H1 (cell line): ENCODE measurements around the gene CFAP54. TPM values are rescaled to one million over a fixed set of nuclear protein-coding genes. Genes with fewer than 3 reads are reported as not detected.

Experiments used
- CTCF ChIA-PET: fragments of 300-600 bp; sonication (Branson Sonifier 250); formaldehyde crosslinking; loops from one replicate; lab custom pipeline; 2021; ENCODE audit not compliant: partially characterized antibody; lab: Charles Lee
- POLR2A ChIA-PET: fragments of 300-600 bp; sonication (Branson Sonifier 250); formaldehyde crosslinking; loops from one replicate; lab custom pipeline; 2021; ENCODE audit warnings: inconsistent platforms; ENCODE audit not compliant: partially characterized antibody; lab: Charles Lee
- DNase-seq, 2 experiments: peaks; one replicate each; pipeline versions ENCODE4 v3.0.0 to v3.0.0-alpha.2; 2010 to 2022; ENCODE audit warnings: low spot score in 2 of 2, low read depth in 1 of 2, mixed read lengths in 1 of 2
- FAIRE-seq: peaks from 2 replicates; lab custom pipeline; 2011; peaks lifted over from hg19 to GRCh38; lab: Jason Lieb, UNC
- H2AFZ ChIP-seq: 2 replicates; pipeline ENCODE4 v1.8.1; 2012; ENCODE audit warnings: low read length, inconsistent platforms
- H2AK5ac ChIP-seq: 2 replicates; pipeline ENCODE4 v1.6.1; 2013; ENCODE audit warnings: low read depth, low read length
- H2BK120ac ChIP-seq: replicated peaks from 2 replicates; pipeline ENCODE3; 2013; ENCODE audit warnings: low read depth, low read length, inconsistent platforms
- H2BK12ac ChIP-seq: 2 replicates; pipeline ENCODE4 v1.6.1; 2013; ENCODE audit warnings: low read depth, low read length
- H2BK15ac ChIP-seq: 2 replicates; pipeline ENCODE4 v1.6.1; 2013; ENCODE audit warnings: low read length
- H2BK20ac ChIP-seq: 2 replicates; pipeline ENCODE4 v1.6.1; 2013; ENCODE audit warnings: low read length
- H2BK5ac ChIP-seq: 2 replicates; pipeline ENCODE4 v1.6.1; 2013; ENCODE audit warnings: low read depth, low read length
- H3K14ac ChIP-seq: 2 replicates; pipeline ENCODE4 v1.6.1; 2013; ENCODE audit warnings: inconsistent platforms; ENCODE audit not compliant: insufficient read length
- H3K18ac ChIP-seq: 2 replicates; pipeline ENCODE4 v1.6.1; 2013; ENCODE audit warnings: low read length; ENCODE audit errors: extremely low read depth
- H3K23ac ChIP-seq: 2 replicates; pipeline ENCODE4 v1.6.1; 2013; ENCODE audit warnings: inconsistent platforms; ENCODE audit not compliant: insufficient read length
- H3K23me2 ChIP-seq: 2 replicates; pipeline ENCODE4 v1.6.1; 2013; ENCODE audit warnings: low read depth, low read length
- H3K27ac ChIP-seq: 2 replicates; pipeline ENCODE4 v1.6.1; 2011; ENCODE audit warnings: low read depth, low read length, inconsistent platforms
- H3K27me3 ChIP-seq, 4 experiments: replicated peaks in 1 of 4; 1 replicate in 1 of 4; 2 replicates in 3 of 4; pipeline versions ENCODE4 v1.6.1 to v1.8.1; 2011 to 2013; ENCODE audit warnings: low read length in 3 of 4, mild to moderate bottlenecking in 3 of 4, inconsistent platforms in 2 of 4, mixed read lengths in 2 of 4, moderate library complexity in 1 of 4; ENCODE audit not compliant: control insufficient read depth in 3 of 4, insufficient read depth in 3 of 4; ENCODE audit errors: extremely low read depth in 1 of 4
- H3K36me3 ChIP-seq, 4 experiments: 2 replicates each; pipeline versions ENCODE4 v1.6.1 to v1.8.1; 2011 to 2013; ENCODE audit warnings: mild to moderate bottlenecking in 4 of 4, low read length in 3 of 4, moderate library complexity in 2 of 4, control low read depth in 1 of 4, inconsistent platforms in 1 of 4; ENCODE audit not compliant: insufficient read depth in 4 of 4, control insufficient read depth in 2 of 4
- H3K4ac ChIP-seq: replicated peaks from 2 replicates; pipeline ENCODE3; 2013; ENCODE audit warnings: low read length, low read depth, mixed read lengths, inconsistent platforms; ENCODE audit not compliant: insufficient read length
- H3K4me1 ChIP-seq, 4 experiments: replicated peaks in 1 of 4; 1 replicate in 1 of 4; 2 replicates in 3 of 4; pipeline versions ENCODE4 v1.6.1 to v1.8.1; 2011 to 2013; ENCODE audit warnings: low read length in 3 of 4, inconsistent platforms in 2 of 4, mixed read lengths in 1 of 4; ENCODE audit not compliant: insufficient read depth in 4 of 4, control insufficient read depth in 3 of 4
- H3K4me2 ChIP-seq, 2 experiments: 2 replicates each; pipeline versions ENCODE4 v1.6.1 to v1.8.1; 2011 to 2013; ENCODE audit warnings: low read depth in 2 of 2, low read length in 2 of 2, control low read depth in 1 of 2, inconsistent platforms in 1 of 2, mild to moderate bottlenecking in 1 of 2; ENCODE audit not compliant: insufficient read depth in 1 of 2
- H3K4me3 ChIP-seq, 4 experiments: fragments of 200-600, 300-600 bp in 1 of 4; sonication (generic), shearing (Covaris generic), sonication (Bioruptor Twin) in 1 of 4; 2 replicates each; pipeline versions ENCODE4 v1.5.1 to v1.8.1; 2011 to 2016; ENCODE audit warnings: low read length in 4 of 4, low read depth in 3 of 4, control low read depth in 2 of 4, inconsistent platforms in 2 of 4, mild to moderate bottlenecking in 2 of 4, mixed read lengths in 1 of 4, moderate library complexity in 1 of 4; ENCODE audit not compliant: insufficient read depth in 2 of 4; ENCODE audit errors: extremely low read depth in 1 of 4
- H3K56ac ChIP-seq: replicated peaks from 2 replicates; pipeline ENCODE3; 2013; ENCODE audit warnings: low read depth, mild to moderate bottlenecking, mixed read lengths, low read length, inconsistent platforms; ENCODE audit not compliant: insufficient read length
- H3K79me1 ChIP-seq: 2 replicates; pipeline ENCODE4 v1.6.1; 2013; ENCODE audit warnings: low read depth, low read length, control low read depth
- H3K79me2 ChIP-seq, 2 experiments: 2 replicates each; pipeline versions ENCODE4 v1.6.1 to v1.8.1; 2012 to 2013; ENCODE audit warnings: low read length in 2 of 2, mild to moderate bottlenecking in 2 of 2, inconsistent platforms in 1 of 2; ENCODE audit not compliant: insufficient read depth in 2 of 2, control insufficient read depth in 1 of 2
- H3K9ac ChIP-seq, 4 experiments: replicated peaks in 1 of 4; 1 replicate in 1 of 4; 2 replicates in 3 of 4; pipeline versions ENCODE4 v1.6.1 to v1.8.1; 2011 to 2013; ENCODE audit warnings: low read depth in 3 of 4, low read length in 3 of 4, control low read depth in 2 of 4, mild to moderate bottlenecking in 2 of 4, moderate library complexity in 2 of 4, inconsistent platforms in 1 of 4; ENCODE audit errors: extremely low read depth in 1 of 4
- H3K9me3 ChIP-seq, 2 experiments: 2 replicates each; pipeline versions ENCODE4 v1.6.1 to v1.8.1; 2012 to 2013; ENCODE audit warnings: mild to moderate bottlenecking in 2 of 2, moderate library complexity in 2 of 2, control low read depth in 1 of 2, inconsistent platforms in 1 of 2, low read depth in 1 of 2, low read length in 1 of 2, mixed read lengths in 1 of 2; ENCODE audit not compliant: insufficient read depth in 2 of 2
- H4K20me1 ChIP-seq, 2 experiments: replicated peaks in 1 of 2; 2 replicates each; pipeline versions ENCODE3 to v1.8.1; 2011 to 2013; ENCODE audit warnings: inconsistent platforms in 2 of 2, low read length in 2 of 2, mild to moderate bottlenecking in 1 of 2; ENCODE audit not compliant: insufficient read depth in 2 of 2, control insufficient read depth in 1 of 2
- H4K5ac ChIP-seq: 2 replicates; pipeline ENCODE4 v1.6.1; 2013; ENCODE audit warnings: low read length, low read depth, mixed read lengths, inconsistent platforms; ENCODE audit not compliant: insufficient read length
- H4K8ac ChIP-seq: 2 replicates; pipeline ENCODE4 v1.8.0; 2013; ENCODE audit warnings: mild to moderate bottlenecking, moderate library complexity, low read length, inconsistent platforms; ENCODE audit not compliant: insufficient read depth; ENCODE audit errors: extremely low read depth
- H4K91ac ChIP-seq: replicated peaks from 2 replicates; pipeline ENCODE3; 2013; ENCODE audit warnings: low read length, mixed read lengths, inconsistent platforms; ENCODE audit not compliant: insufficient read length
- CHD1 ChIP-seq: IDR thresholded peaks from 2 replicates; pipeline ENCODE4 v1.6.1; 2012; ENCODE audit warnings: low read depth, low read length, improper control_type of control experiment
- EGR1 ChIP-seq: IDR thresholded peaks from 2 replicates; pipeline ENCODE4 v1.6.1; 2011; ENCODE audit warnings: low read depth, low read length, borderline replicate concordance
- FOSL1 ChIP-seq: IDR thresholded peaks from 2 replicates; pipeline ENCODE4 v1.6.1; 2011; ENCODE audit warnings: mild to moderate bottlenecking, low read depth, low read length, moderate library complexity; ENCODE audit not compliant: insufficient read depth
- GABPA ChIP-seq: IDR thresholded peaks from 2 replicates; pipeline ENCODE4 v1.6.1; 2011; ENCODE audit warnings: mild to moderate bottlenecking, low read length, moderate library complexity, borderline replicate concordance; ENCODE audit not compliant: insufficient read depth
- JUND ChIP-seq: IDR thresholded peaks from 2 replicates; pipeline ENCODE4 v1.6.1; 2011; ENCODE audit warnings: mild to moderate bottlenecking, improper control_type of control experiment, low read length
- KDM1A ChIP-seq: fragments of 200-600, 300-600 bp; sonication (generic); IDR thresholded peaks from 2 replicates; pipeline ENCODE4 v1.7.1; 2016; ENCODE audit warnings: mild to moderate bottlenecking, low read length, borderline replicate concordance
- RNF2 ChIP-seq: fragments of 200-900, 300-1000 bp; sonication (generic); IDR thresholded peaks from 2 replicates; pipeline ENCODE4 v1.7.1; 2016; ENCODE audit warnings: borderline replicate concordance, low read depth, mild to moderate bottlenecking, antibody characterized with exemption, low read length; ENCODE audit not compliant: poor library complexity, severe bottlenecking; ENCODE audit errors: missing control alignments
- SP1 ChIP-seq: IDR thresholded peaks from 2 replicates; pipeline ENCODE4 v1.6.1; 2011; ENCODE audit warnings: low read depth, low read length
- TAF7 ChIP-seq: optimal IDR thresholded peaks from 2 replicates; pipeline ENCODE3; 2011; ENCODE audit warnings: low read depth, mild to moderate bottlenecking, inconsistent platforms, low read length, moderate library complexity, borderline replicate concordance
- YY1 ChIP-seq: IDR thresholded peaks from 2 replicates; pipeline ENCODE4 v1.6.1; 2011; ENCODE audit warnings: low read depth, mild to moderate bottlenecking, low read length
- WGBS, 2 experiments: shearing (Covaris generic) in 1 of 2; methylation state at CpG; one replicate each; pipeline versions ENCODE4 v1.1.6 to v1.1.7; 2013 to 2015; ENCODE audit warnings: low lambda C conversion rate in 2 of 2, mixed read lengths in 2 of 2, inconsistent platforms in 1 of 2, low coverage in 1 of 2, missing lambda C conversion rate in 1 of 2; ENCODE audit not compliant: insufficient replicate concordance in 2 of 2, insufficient coverage in 1 of 2, insufficient read length in 1 of 2; ENCODE audit errors: extremely low coverage in 1 of 2, missing lambda C conversion rate in 1 of 2; 5-methylcytosine and 5-hydroxymethylcytosine counted together
- polyA plus RNA-seq, 7 experiments: library from polyadenylated mRNA; depleted of rRNA in 3 of 7; stranded (reverse) in 5 of 7; unstranded in 2 of 7; fragments of >200 nt in 5 of 7; fragments of 200-250 nt in 2 of 7; gene quantifications; 1 replicate in 5 of 7; 2 replicates in 1 of 7; 4 replicates in 1 of 7; pipeline versions ENCODE4 v1.2.1 to v1.2.3, GENCODE V29; 2011 to 2013; ENCODE audit warnings: missing spikeins in 2 of 7, mixed read lengths in 2 of 7
- total RNA-seq: library from RNA; stranded (reverse); fragmentation: NEBNext Ultra II Directional; extraction: Animal tissue kit (Norgen Biotek cat#: 25700); gene quantifications from 2 replicates; pipeline ENCODE4 v1.2.1, GENCODE V29; 2021
- TF ChIP-seq, protein P1 (sequence below): IDR thresholded peaks from 2 replicates; pipeline ENCODE4 v1.6.1; 2012; ENCODE audit warnings: inconsistent platforms
- TF ChIP-seq, protein P2 (sequence below): IDR thresholded peaks from 2 replicates; pipeline ENCODE4 v1.6.1; 2012; ENCODE audit warnings: low read length, inconsistent platforms

Gene CFAP54
- total and polyA plus RNA-seq, 2 of the 8 experiments (the other 6 are each of a cell fraction or from before 2014, with no cell fraction given), result 0.17 to 0.33 TPM

DNA sequence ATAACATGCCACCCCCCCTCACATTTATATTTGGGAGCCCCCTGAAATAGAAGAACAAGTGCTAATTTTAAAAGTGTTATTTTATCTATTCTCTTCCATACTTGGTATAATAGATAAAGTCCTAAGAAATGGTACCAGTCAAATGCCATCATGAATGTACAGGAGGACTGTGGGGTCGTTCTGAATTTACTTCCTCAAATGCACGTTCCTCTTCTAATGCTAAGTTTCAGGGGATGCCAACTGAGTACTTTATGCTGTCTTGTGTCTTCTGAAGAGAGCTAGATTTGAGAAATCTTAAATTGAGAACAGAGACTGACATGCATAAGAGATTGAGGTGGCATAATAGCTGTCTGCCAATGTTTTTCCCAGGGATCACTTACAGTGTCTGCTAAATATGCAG, 59.0 kb downstream of the CFAP54 start:
- H3K9me3 ChIP-seq, result no peaks in the 10 kb centered on the region
- no peak overlapping the region for H3K23ac ChIP-seq
- H2AK5ac ChIP-seq, result no peak overlapping the region
- H3K14ac ChIP-seq, result no peak overlapping the region
- no peak overlapping the region for H3K27ac ChIP-seq
- H3K4me3 ChIP-seq, result no peak overlapping the region
- peaks cover 0 to 1% (median 0%) of the 10 kb centered on the region in 4 experiments; a peak in 1 of 7 replicates for H3K27me3 ChIP-seq
- FAIRE-seq (no peak), DNase-seq (no peak)
- TF ChIP-seq, protein P1, sequence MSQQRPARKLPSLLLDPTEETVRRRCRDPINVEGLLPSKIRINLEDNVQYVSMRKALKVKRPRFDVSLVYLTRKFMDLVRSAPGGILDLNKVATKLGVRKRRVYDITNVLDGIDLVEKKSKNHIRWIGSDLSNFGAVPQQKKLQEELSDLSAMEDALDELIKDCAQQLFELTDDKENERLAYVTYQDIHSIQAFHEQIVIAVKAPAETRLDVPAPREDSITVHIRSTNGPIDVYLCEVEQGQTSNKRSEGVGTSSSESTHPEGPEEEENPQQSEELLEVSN, result no peak
- TF ChIP-seq YY1 (no peak), SP1 (no peak), KDM1A (no peak), JUND (no peak), EGR1 (no peak), CHD1 (no peak), RNF2 (no peak), GABPA (no peak), TAF7 (no peak), FOSL1 (no peak)
- TF ChIP-seq, protein P2, sequence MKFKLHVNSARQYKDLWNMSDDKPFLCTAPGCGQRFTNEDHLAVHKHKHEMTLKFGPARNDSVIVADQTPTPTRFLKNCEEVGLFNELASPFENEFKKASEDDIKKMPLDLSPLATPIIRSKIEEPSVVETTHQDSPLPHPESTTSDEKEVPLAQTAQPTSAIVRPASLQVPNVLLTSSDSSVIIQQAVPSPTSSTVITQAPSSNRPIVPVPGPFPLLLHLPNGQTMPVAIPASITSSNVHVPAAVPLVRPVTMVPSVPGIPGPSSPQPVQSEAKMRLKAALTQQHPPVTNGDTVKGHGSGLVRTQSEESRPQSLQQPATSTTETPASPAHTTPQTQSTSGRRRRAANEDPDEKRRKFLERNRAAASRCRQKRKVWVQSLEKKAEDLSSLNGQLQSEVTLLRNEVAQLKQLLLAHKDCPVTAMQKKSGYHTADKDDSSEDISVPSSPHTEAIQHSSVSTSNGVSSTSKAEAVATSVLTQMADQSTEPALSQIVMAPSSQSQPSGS, result no peak
- POLR2A ChIA-PET, result no interaction called here
- no peak overlapping the region for H2BK20ac ChIP-seq
- H3K23me2 ChIP-seq, result no peaks in the 10 kb centered on the region
- no peak overlapping the region for H4K91ac ChIP-seq
- no peak overlapping the region for H4K8ac ChIP-seq
- H3K4ac ChIP-seq, result no peak overlapping the region
- no peak overlapping the region for H3K56ac ChIP-seq
- no peaks in the 10 kb centered on the region for H4K20me1 ChIP-seq
- no peak overlapping the region for H3K9ac ChIP-seq
- 66% methylated on average over 2 of the region's 2 CpGs; no CpG with 5 or more reads in 1 of the 2 experiments for WGBS, 2 experiments
- no peaks in the 10 kb centered on the region for H3K4me1 ChIP-seq
- H2BK12ac ChIP-seq, result no peak overlapping the region
- no peaks in the 10 kb centered on the region for H3K36me3 ChIP-seq
- no peak overlapping the region for H2BK5ac ChIP-seq
- H4K5ac ChIP-seq, result no peak overlapping the region
- no peak overlapping the region for H2BK120ac ChIP-seq
- CTCF ChIA-PET, result interaction anchor here (0.5 to 1.0 kb wide), 2 partner anchors 9 to 361 kb away, joined by 3 read pairs; no protein-coding TSS in a partner anchor
- H2BK15ac ChIP-seq, result no peak overlapping the region
- H3K18ac ChIP-seq, result no peak overlapping the region
- H3K79me2 ChIP-seq, result no peaks in the 10 kb centered on the region
- H2AFZ ChIP-seq, result no peak overlapping the region
- H3K79me1 ChIP-seq, result no peaks in the 10 kb centered on the region
- no peak overlapping the region for H3K4me2 ChIP-seq
